AG09309 (cell line): ENCODE data around the gene MICOS13.
A peak's percentile ranks its signal among the peaks of the same experiment; 100 is the strongest.

ENCODE experiments used
- DNase-seq: peaks from one replicate; pipeline ENCODE4 v3.0.0-alpha.2; 2010; ENCODE audit warnings: low read depth
- H3K4me3 ChIP-seq: 2 replicates; pipeline ENCODE4 v1.5.1; 2011; ENCODE audit warnings: mild to moderate bottlenecking, low read depth, low read length, moderate library complexity; ENCODE audit not compliant: control insufficient read depth
- CTCF ChIP-seq: IDR thresholded peaks from 2 replicates; pipeline ENCODE4 v1.5.1; 2011; ENCODE audit warnings: mild to moderate bottlenecking, low read depth, low read length, inconsistent platforms; ENCODE audit not compliant: insufficient read depth, control insufficient read depth; ENCODE audit errors: missing control alignments

MICOS13 gene

GRCh38 chr19:5631567-5632240 lies 48.6 kb downstream of the MICOS13 start:
- no peak overlapping the region for H3K4me3 ChIP-seq
- TF ChIP-seq CTCF: no peak
- no peak for DNase-seq

GRCh38 chr19:5628919-5629481 lies 51.3 kb downstream of the MICOS13 start:
- no peak overlapping the region for H3K4me3 ChIP-seq
- no peak for TF ChIP-seq CTCF
- DNase-seq: no peak

- TF ChIP-seq CTCF: no peak
- DNase-seq: peak; percentile 13
- H3K4me3 ChIP-seq: no peak overlapping the region
These were observed 51.9 kb downstream of the MICOS13 start for GRCh38 chr19:5628461-5628860.
